Measurements from ENCODE around the gene CDKN1B.

The CDKN1B gene

DNA sequence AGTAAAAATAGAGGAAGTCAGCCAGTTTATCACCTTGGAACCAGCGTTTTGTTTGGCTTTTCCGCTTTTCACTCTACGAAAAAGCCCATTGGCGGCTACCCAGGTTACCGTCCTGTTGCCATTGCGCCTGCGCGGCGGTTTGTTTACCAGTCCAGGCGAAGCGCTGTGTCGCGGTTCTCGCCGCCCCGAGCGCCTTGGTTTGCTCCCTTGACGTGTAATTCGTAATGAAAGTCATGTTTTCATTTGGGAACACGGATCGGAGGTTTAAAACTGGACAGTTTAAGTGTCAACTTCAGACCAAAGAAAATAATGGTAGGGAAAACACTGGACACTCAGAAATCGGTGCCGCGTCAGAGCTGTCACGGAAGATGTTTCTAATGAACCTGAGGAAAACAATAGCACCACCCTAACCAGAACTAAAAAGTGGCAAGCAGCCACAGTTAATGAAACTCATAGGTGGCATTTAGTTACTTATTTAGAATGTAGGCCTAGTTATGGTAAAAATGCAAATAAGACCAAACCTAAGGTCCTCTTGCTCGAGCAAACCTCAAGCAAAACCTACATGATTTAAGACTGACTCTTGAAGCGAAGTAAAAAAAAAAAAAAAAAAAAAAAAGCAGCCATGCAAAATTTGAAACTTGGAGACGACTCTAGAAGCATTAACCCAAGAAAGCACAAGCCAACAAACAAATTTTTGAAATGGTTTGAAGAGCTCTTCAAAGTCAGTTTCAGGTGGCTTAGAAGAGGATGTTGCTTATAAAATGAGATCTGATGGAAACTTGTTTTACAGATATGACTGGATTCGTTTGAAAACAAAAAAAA lies 20.4 kb upstream of the CDKN1B start:
- FAIRE-seq, result peak; percentile 89
- DNase-seq (ENCODE audit: insufficient read length, low spot score), result peak; percentile 45
- TF ChIP-seq POU2F2 (IDR thresholded peaks at IDR 0.05; ENCODE audit: low read depth, low read length), result no peak; the same call in 1 of the 2 replicates
- TF ChIP-seq POLR2A (IDR thresholded peaks at IDR 0.05; ENCODE audit: low read depth, low read length), result no peak; the same call in 1 of the 2 replicates
- TF ChIP-seq POLR2AphosphoS5 (IDR thresholded peaks at IDR 0.05; ENCODE audit: low read depth, low read length), result 0 out of 2 replicates have a peak, but pooled peaks have one; percentile 40
- 0 out of 2 replicates have a peak, but pooled peaks have one; percentile 45 for TF ChIP-seq TAF1 (IDR thresholded peaks at IDR 0.05; ENCODE audit: low read depth, low read length)
- peak; percentile 72 for TF ChIP-seq SPI1 (IDR thresholded peaks at IDR 0.05; ENCODE audit: low read depth, low read length)

DNA sequence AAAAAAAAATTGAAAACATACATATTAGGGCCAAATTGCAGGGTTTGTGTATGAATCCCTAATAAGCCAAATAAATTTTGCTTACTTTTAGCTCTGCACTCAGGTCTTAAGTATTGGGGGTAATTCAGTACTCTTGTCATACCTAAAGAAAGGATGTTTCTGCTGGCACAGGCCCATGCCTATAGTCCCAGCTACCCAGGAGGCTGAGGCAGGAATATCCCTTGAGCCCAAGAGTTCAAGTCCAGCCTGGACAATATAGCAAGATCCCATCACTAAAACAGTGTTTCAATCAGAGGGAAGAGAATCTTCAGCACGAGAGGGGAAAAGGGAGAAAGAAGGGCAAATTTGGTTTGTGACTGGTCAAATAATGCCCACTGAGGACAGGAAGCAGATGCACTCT lies 17.8 kb upstream of the CDKN1B start:
- DNase-seq (ENCODE audit: insufficient read length, low spot score) (no peak), FAIRE-seq (no peak)
- no peak for TF ChIP-seq SPI1 (IDR thresholded peaks at IDR 0.05; ENCODE audit: low read depth, low read length)
- TF ChIP-seq PAX5 (IDR thresholded peaks at IDR 0.05; ENCODE audit: insufficient read depth, low read length, severe bottlenecking), result no peak
- TF ChIP-seq TAF1 (IDR thresholded peaks at IDR 0.05; ENCODE audit: low read depth, low read length), result no peak
- TF ChIP-seq POLR2A (IDR thresholded peaks at IDR 0.05; ENCODE audit: low read depth, low read length), result no peak
- TF ChIP-seq POU2F2 (IDR thresholded peaks at IDR 0.05; ENCODE audit: low read depth, low read length), result no peak
- no peak for TF ChIP-seq POLR2AphosphoS5 (IDR thresholded peaks at IDR 0.05; ENCODE audit: low read depth, low read length)

DNA sequence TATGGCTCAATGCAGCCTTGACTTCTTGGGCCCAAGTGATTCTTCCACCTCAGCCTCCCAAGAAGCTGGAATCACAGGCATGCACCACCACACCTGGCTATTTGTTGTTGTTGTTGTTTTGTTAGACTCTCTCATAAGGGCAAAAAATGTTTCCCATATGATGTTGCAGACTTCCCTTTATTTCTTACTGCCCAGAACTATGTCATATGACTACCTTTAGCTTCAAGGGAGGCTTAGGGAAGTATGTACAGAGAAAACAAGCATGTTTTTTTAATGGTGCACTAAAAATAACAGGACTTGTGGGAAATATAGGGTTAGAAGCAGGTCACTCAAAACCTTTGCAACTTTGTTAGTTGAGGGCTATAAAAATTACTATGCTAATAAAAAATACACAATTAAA lies 16.9 kb upstream of the CDKN1B start:
- TF ChIP-seq SPI1 (IDR thresholded peaks at IDR 0.05; ENCODE audit: low read depth, low read length), result no peak
- TF ChIP-seq TAF1 (IDR thresholded peaks at IDR 0.05; ENCODE audit: low read depth, low read length), result no peak
- TF ChIP-seq PAX5 (IDR thresholded peaks at IDR 0.05; ENCODE audit: insufficient read depth, low read length, severe bottlenecking), result no peak
- no peak for TF ChIP-seq POLR2AphosphoS5 (IDR thresholded peaks at IDR 0.05; ENCODE audit: low read depth, low read length)
- no peak for TF ChIP-seq POU2F2 (IDR thresholded peaks at IDR 0.05; ENCODE audit: low read depth, low read length)
- FAIRE-seq, result no peak
- DNase-seq (ENCODE audit: insufficient read length, low spot score), result no peak

DNA sequence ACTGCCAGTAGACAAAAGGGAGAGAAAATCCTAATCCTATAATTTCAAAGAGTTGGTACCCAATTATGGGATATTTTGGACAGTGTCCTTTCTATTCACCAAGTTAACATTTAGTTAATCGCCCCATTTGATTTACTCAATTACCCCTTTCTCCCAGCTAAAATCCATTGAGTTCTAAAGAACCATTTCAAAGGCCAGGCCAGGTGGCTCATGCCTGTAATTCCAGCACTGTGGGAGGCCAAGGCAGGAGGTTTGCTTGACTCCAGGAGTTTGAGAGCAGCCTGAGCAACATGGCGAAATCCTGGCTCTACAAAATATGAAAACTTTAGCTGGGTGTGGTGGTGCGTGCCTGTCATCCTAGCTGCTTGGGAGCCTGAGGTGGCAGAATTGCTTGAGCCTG lies 15.7 kb upstream of the CDKN1B start:
- DNase-seq (ENCODE audit: insufficient read length, low spot score) (no peak), FAIRE-seq (no peak)
- TF ChIP-seq POLR2AphosphoS5 (IDR thresholded peaks at IDR 0.05; ENCODE audit: low read depth, low read length) (no peak), PAX5 (IDR thresholded peaks at IDR 0.05; ENCODE audit: insufficient read depth, low read length, severe bottlenecking) (no peak), POLR2A (IDR thresholded peaks at IDR 0.05; ENCODE audit: low read depth, low read length) (no peak), POU2F2 (IDR thresholded peaks at IDR 0.05; ENCODE audit: low read depth, low read length) (no peak), SPI1 (IDR thresholded peaks at IDR 0.05; ENCODE audit: low read depth, low read length) (no peak), TAF1 (IDR thresholded peaks at IDR 0.05; ENCODE audit: low read depth, low read length) (no peak)

DNA sequence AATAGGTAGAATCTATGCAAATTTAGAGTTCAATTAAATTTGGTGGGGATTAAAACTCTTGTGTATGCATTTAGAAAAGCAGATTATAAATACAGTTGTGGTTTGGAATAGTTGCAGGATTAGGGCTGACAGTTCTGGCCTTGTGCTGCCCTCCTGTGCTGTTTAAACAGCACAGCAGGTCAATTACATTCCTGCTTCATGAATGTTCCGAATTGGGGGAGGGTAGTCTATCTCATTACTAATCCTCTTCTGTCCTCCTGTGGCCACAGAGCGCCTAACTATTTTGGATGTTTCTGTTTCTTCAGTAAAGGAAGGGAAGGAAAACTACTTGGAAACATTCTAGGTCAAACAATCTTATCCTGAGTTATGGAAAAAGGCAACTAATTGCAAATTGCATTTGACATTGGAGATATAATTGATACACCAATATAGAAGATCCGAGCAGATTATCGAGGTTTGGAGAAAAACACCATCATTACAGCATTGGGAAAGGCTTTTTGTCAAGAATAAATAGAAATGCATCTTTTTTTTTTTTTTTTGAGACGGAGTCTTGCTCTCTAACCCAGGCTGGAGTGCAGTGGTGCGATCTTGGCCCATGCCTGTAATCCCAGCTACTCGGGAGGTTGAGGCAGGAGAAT lies 12.5 kb upstream of the CDKN1B start:
- peak; percentile 97 for FAIRE-seq
- no peak for TF ChIP-seq SPI1 (IDR thresholded peaks at IDR 0.05; ENCODE audit: low read depth, low read length)
- 0 out of 2 replicates have a peak, but pooled peaks have one; percentile 54 for TF ChIP-seq POU2F2 (IDR thresholded peaks at IDR 0.05; ENCODE audit: low read depth, low read length)
- no peak for DNase-seq (ENCODE audit: insufficient read length, low spot score)

DNA sequence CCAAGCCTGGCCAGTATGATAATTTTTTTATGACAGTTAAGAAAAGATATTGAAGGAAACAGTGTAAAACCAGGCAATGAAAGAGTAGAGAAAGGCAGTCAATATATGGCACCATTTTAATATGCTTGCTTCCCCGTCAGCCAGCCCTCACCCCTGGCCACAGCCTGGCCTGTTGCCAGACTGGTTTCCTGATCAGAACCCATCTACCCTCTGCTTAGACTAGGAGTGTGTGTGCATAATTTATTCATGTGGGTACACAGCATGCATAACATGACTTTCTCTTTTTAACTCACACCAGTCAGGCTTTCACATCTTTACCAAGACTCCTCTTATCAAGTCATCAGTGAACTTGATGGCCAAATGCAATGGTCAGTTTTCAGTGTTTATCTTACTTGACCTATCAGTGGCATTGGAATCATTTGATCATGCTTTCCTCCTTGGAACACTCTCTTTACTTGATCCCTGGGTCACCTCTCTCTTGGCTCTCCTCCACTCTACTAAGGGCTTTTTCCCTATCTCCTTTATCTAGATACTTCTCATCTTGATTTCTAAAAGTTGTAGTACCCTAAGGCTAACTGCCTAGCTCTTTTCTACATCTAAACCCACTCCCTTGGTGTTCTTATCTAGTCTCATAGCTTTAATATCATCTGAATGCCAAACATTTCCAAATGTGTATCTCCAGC lies 11.2 kb upstream of the CDKN1B start:
- TF ChIP-seq POU2F2 (IDR thresholded peaks at IDR 0.05; ENCODE audit: low read depth, low read length) (no peak), POLR2A (IDR thresholded peaks at IDR 0.05; ENCODE audit: low read depth, low read length) (no peak), POLR2AphosphoS5 (IDR thresholded peaks at IDR 0.05; ENCODE audit: low read depth, low read length) (no peak), SPI1 (IDR thresholded peaks at IDR 0.05; ENCODE audit: low read depth, low read length) (no peak), TAF1 (IDR thresholded peaks at IDR 0.05; ENCODE audit: low read depth, low read length) (no peak), PAX5 (IDR thresholded peaks at IDR 0.05; ENCODE audit: insufficient read depth, low read length, severe bottlenecking) (no peak)
- DNase-seq (ENCODE audit: insufficient read length, low spot score) (no peak), FAIRE-seq (peak; percentile 23)

DNA sequence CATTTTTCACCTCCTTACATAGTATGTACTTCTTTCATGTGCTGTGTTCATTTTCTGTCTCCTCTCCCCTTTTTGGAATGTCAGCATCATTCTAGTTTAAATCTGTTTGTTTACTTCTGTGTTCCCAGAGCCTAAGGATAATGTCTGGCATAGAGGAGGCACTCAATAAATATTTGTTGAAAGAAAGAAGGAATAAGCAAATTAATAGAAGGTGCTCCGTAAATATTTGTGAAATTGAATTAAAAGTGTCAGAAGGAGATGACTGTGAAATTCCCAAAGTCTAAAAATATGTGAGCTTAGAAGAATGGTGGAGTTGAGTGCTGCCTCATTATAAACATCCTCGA lies 3.3 kb upstream of the CDKN1B start:
- no peak for TF ChIP-seq TAF1 (IDR thresholded peaks at IDR 0.05; ENCODE audit: low read depth, low read length)
- no peak for FAIRE-seq
- no peak for DNase-seq (ENCODE audit: insufficient read length, low spot score)

DNA sequence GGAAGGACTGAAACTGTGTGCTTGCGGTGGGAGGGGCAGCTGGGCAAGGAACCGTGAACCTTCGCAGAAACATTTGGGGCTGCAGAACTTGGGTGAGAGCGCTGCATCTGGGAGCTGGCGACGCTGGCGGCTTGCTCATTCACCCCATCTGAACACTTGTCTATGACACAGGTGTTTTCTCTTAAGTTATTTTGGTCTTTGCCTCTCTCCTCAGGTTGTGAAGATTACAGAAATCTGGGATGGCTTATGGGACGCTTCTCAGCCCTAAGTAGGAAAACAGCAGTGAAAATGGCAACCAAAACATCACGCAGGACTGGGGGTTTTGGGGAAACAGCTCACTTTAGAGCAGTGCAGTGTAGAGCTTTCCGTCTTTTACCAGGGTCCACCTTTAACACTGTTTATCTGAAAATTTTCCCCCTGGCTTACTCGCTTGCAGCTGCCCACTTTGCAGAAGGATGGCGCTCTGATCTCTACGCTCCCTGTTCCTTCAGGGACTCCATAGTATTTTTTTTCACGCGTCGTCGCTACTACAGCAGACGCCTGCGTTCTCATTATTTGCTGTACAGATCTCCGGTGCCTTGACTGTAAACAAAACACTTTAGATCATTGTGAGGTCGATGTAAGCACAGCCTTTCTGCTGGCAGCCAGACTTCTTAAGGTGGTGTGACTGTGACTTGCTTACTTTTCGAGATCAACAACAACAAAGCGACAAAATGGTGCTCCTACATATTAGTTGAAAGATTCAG lies 2.7 kb upstream of the CDKN1B start:
- FAIRE-seq (peak; percentile 86), DNase-seq (ENCODE audit: insufficient read length, low spot score) (no peak)

DNA sequence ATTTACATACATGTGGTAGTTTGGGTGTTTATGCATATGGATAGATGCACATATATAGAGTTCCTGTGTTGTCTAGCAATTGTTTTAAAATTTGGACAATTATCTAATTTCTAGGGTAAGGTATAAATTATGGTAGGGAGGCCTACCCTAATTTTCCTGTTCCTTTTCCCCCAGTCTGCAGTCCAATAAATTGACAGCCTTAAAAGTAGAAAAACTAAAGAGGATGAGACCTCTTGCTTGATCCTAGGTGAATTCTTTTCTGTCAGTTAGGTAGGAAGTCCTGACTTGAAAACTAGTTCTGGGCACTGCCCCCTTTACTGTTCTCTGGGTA lies 2.1 kb upstream of the CDKN1B start:
- DNase-seq (ENCODE audit: insufficient read length, low spot score) (no peak), FAIRE-seq (no peak)
- TF ChIP-seq PAX5 (IDR thresholded peaks at IDR 0.05; ENCODE audit: insufficient read depth, low read length, severe bottlenecking), result no peak

More for the DNA sequence above, 2.7 kb upstream of the CDKN1B start:
- peak; percentile 48; the same call in 1 of the 2 replicates for TF ChIP-seq POLR2AphosphoS5 (IDR thresholded peaks at IDR 0.05; ENCODE audit: low read depth, low read length)
- 0 out of 2 replicates have a peak, but pooled peaks have one; percentile 2 for TF ChIP-seq SPI1 (IDR thresholded peaks at IDR 0.05; ENCODE audit: low read depth, low read length)
- peak; percentile 64 for TF ChIP-seq POLR2A (IDR thresholded peaks at IDR 0.05; ENCODE audit: low read depth, low read length)
- no peak; the same call in 1 of the 2 replicates for TF ChIP-seq POU2F2 (IDR thresholded peaks at IDR 0.05; ENCODE audit: low read depth, low read length)
- TF ChIP-seq PAX5 (IDR thresholded peaks at IDR 0.05; ENCODE audit: insufficient read depth, low read length, severe bottlenecking), result peak; percentile 95
- peak; percentile 71 for TF ChIP-seq TAF1 (IDR thresholded peaks at IDR 0.05; ENCODE audit: low read depth, low read length)

All from GM12891 (cell line).